ENCODE data around the gene FAM131C.
A peak's percentile ranks its signal among the peaks of the same experiment; 100 is the strongest.

The FAM131C gene

DNA sequence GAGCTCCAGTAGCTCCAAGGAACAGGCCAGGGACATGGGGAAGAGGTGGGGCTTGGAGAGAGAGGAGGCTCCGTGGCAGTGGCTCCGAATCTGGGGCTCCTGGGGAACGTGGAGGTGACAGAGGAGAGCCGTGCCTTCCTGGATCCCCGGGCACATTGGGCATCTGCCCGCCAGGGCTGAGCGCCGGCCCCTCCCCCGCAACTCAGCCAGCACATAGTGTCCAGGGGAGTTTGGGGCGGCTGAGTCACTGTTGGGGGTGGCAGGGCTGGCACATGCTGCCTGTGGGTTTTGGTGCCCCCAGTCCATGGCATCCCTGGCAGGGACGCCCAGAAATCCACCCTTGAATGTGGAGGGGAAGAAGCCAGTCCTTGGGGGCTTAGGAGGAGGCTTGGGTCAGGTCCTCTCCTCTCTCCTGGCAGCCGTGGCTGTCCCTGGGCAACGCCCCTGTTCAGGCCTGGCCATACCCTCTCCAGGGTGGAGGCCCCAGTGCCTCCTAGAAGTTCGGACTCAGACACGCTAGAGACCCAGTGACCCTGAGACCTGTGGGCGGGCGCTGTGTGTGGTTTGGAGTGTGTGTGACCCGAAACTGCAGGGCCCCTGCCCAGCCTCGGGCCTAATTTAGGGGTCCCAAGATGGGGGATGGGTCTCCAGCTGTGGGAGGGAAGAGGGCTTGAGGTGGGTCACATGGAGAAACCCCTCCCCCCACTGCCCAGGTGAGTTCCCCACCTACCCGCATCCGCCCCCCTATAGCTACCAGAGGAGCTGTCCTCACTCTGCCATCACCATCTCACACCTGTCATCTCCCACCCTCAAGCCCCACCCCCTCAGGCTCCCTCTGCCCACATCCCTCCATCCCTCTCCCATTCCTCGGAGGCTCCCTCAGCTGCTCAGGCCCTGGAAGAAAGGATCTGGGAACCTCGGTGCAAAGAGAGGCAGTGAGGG, 57.2 kb downstream of the FAM131C start:
- Mint-ChIP-seq H3K27me3 (no peaks in the 10 kb centered on the region), H3K36me3 (no peaks in the 10 kb centered on the region), H3K4me1 (ENCODE audit: low read depth) (peaks cover 4% of the 10 kb centered on the region), H3K9me3 (ENCODE audit: low read depth) (no peaks in the 10 kb centered on the region), H3K27ac (no peak overlapping the region), H3K4me3 (no peak overlapping the region)

DNA sequence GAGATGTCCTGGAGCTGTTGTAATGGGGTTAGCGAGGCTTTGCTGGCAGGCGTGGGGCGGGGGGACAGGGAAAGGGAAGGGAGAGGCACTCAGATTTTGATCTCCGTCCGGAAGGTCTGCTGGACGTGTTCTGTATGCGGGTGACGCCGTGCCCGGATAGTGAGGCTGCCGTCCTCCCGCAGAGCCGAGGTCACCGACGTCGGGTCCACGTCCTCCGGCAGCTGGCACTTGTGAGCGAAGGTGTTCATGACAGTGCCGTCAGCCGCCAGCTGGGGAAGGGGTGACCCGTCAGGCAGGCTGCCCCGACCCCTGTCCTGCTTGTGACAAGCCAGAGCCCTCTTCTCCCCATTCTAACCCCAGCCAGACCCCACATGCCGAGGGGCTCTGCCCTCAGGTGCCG, 58.0 kb downstream of the FAM131C start:
- H3K27me3 Mint-ChIP-seq: no peaks in the 10 kb centered on the region
- no peak overlapping the region for H3K27ac Mint-ChIP-seq
- H3K4me1 Mint-ChIP-seq (ENCODE audit: low read depth): peaks cover 4% of the 10 kb centered on the region
- H3K36me3 Mint-ChIP-seq: no peaks in the 10 kb centered on the region
- H3K4me3 Mint-ChIP-seq: no peak overlapping the region
- no peaks in the 10 kb centered on the region for H3K9me3 Mint-ChIP-seq (ENCODE audit: low read depth)

- H3K9me3 Mint-ChIP-seq (ENCODE audit: low read depth): no peaks in the 10 kb centered on the region
- H3K4me3 Mint-ChIP-seq: no peak overlapping the region
- H3K36me3 Mint-ChIP-seq: no peaks in the 10 kb centered on the region
- H3K27me3 Mint-ChIP-seq: no peaks in the 10 kb centered on the region
- no peak overlapping the region for H3K27ac Mint-ChIP-seq
- peaks cover 4% of the 10 kb centered on the region for H3K4me1 Mint-ChIP-seq (ENCODE audit: low read depth)
These were observed 58.7 kb downstream of the FAM131C start for GRCh38 chr1:16014509-16015482.

DNA sequence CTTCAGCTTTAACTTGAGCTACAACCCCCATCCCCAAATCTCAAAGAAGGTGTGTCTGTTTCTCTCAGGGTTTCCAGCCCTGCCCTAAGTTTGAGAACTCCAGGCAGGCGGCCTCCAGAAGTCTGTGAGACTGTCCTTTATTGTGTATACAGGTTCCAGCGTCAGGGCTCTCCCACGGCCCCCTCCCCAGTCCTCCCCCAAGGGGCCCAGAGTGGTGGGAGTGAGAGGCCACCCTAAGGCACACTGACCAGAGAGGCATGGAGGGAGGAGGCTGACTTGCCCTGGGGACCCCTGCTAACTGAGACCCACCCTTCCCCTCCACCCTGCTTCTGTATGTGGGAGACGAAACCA, 59.6 kb downstream of the FAM131C start:
- peaks cover 4% of the 10 kb centered on the region for H3K4me1 Mint-ChIP-seq (ENCODE audit: low read depth)
- H3K9me3 Mint-ChIP-seq (ENCODE audit: low read depth): no peaks in the 10 kb centered on the region
- H3K4me3 Mint-ChIP-seq: peak overlapping the region; percentile 43
- H3K36me3 Mint-ChIP-seq: no peaks in the 10 kb centered on the region
- no peak overlapping the region for H3K27ac Mint-ChIP-seq
- H3K27me3 Mint-ChIP-seq: no peaks in the 10 kb centered on the region

DNA sequence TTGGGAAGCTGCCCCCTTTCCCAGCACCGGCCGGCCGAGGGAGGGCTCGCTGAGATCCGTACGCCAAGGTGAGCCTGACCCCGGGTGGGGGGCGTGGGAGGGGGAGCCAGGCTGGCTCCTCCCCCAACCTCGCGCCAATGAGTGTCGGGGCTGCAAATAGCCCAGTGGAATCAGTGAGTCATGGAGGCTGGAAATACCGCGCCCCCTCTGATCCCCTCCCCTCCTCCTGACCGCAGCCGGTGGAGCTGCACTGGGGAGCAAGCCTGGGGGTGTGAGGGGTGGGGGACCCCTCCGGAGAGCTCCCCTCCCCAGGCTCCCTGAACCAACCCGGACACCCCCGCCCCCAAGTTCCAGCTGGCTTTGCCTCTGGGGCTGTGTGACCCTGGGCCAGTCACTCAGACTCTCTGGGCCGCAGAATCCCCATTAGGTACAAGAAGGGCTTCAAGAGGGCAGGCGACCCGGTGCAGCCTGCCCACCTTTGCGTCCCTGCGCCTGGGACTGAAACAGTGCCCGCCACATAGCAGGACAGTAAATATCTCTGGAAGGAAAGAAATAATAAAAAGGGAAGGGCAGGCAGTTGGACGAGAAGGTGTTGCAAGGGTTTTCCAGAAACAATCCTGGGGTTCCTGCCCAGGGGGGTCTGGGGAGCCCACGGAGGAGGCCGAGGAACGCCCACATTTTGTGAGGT, 60.1 kb downstream of the FAM131C start:
- Mint-ChIP-seq H3K4me1 (ENCODE audit: low read depth) (peaks cover 4% of the 10 kb centered on the region), H3K9me3 (ENCODE audit: low read depth) (no peaks in the 10 kb centered on the region), H3K27me3 (no peaks in the 10 kb centered on the region), H3K27ac (no peak overlapping the region), H3K4me3 (peak overlapping the region; percentile 43), H3K36me3 (no peaks in the 10 kb centered on the region)

- Mint-ChIP-seq H3K4me3 (peak overlapping the region; percentile 56), H3K36me3 (no peaks in the 10 kb centered on the region), H3K27ac (no peak overlapping the region), H3K27me3 (no peaks in the 10 kb centered on the region), H3K9me3 (ENCODE audit: low read depth) (no peaks in the 10 kb centered on the region), H3K4me1 (ENCODE audit: low read depth) (peaks cover 4% of the 10 kb centered on the region)
These were observed 60.7 kb downstream of the FAM131C start for GRCh38 chr1:16012590-16013219.

DNA sequence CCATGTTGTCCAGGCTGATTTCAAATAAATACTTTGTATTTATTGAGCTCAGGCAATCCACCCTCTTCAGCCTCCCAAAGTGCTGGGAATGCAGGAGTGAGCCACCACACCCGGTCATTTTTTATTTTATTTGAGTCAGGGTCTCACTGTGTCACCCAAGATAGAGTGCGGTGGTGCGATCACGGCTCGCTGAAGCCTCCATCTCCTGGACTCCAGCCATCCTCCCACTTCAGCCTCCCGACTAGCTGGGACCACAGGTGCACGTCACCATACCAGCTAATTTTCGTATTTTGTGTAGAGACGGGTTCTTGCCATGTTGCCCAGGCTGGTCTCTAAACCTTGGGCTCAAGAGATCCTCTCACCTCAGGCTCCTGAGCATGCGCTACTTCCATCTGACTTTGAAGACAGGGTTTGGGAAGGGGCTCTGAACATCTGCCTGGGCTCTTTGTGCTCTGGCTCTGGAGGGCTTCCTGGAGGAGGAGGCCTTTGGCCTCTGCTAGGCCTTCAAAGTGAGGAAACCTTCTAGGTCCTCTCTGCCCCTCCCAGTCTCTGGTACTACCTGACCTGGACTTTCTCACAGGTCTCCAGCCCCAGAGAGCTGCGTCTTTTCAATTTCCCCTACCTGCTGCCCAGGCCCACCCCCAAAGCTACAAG, 61.4 kb downstream of the FAM131C start:
- Mint-ChIP-seq H3K36me3 (no peaks in the 10 kb centered on the region), H3K9me3 (ENCODE audit: low read depth) (no peaks in the 10 kb centered on the region), H3K27ac (no peak overlapping the region), H3K4me3 (peak overlapping the region; percentile 56), H3K27me3 (no peaks in the 10 kb centered on the region), H3K4me1 (ENCODE audit: low read depth) (peaks cover 4% of the 10 kb centered on the region)

GRCh38 chr1:16010837-16011236, 62.6 kb downstream of the FAM131C start:
- Mint-ChIP-seq H3K27ac (no peak overlapping the region), H3K9me3 (ENCODE audit: low read depth) (no peaks in the 10 kb centered on the region), H3K27me3 (no peaks in the 10 kb centered on the region), H3K4me1 (ENCODE audit: low read depth) (peaks cover 10% of the 10 kb centered on the region), H3K4me3 (no peak overlapping the region), H3K36me3 (no peaks in the 10 kb centered on the region)

DNA sequence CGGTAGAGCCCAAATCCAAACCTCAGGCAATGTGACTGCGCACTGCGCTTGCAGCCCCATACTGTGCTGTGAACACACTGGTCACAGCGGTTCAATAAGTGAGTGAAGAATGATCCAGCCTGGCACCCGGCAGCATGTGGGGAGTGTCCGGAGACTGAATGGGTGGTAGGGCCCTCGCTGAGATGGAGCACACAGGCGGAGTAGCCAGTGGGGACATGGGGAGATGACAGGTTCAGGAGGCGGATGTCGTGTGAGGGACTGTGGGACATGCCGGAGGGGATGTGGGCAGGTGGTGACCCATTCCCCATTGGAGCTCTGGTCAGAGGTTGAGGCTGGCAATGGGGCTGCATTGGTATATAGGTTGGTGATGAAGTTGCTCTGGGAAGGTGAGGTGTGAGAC, 63.8 kb downstream of the FAM131C start:
- Mint-ChIP-seq H3K4me3 (no peak overlapping the region), H3K27me3 (no peaks in the 10 kb centered on the region), H3K36me3 (no peaks in the 10 kb centered on the region), H3K4me1 (ENCODE audit: low read depth) (peaks cover 10% of the 10 kb centered on the region), H3K9me3 (ENCODE audit: low read depth) (no peaks in the 10 kb centered on the region), H3K27ac (no peak overlapping the region)

- H3K4me3 Mint-ChIP-seq: no peak overlapping the region
- no peaks in the 10 kb centered on the region for H3K36me3 Mint-ChIP-seq
- H3K27ac Mint-ChIP-seq: no peak overlapping the region
- no peaks in the 10 kb centered on the region for H3K9me3 Mint-ChIP-seq (ENCODE audit: low read depth)
- H3K4me1 Mint-ChIP-seq (ENCODE audit: low read depth): peaks cover 10% of the 10 kb centered on the region
- H3K27me3 Mint-ChIP-seq: no peaks in the 10 kb centered on the region
These were observed 64.4 kb downstream of the FAM131C start for GRCh38 chr1:16009030-16009460.
